B cell (primary cell): ENCODE results near the gene GRPEL2. TPM values are rescaled to one million over a fixed set of nuclear protein-coding genes. Genes with fewer than 3 reads are reported as not detected.

Experiments used
- ATAC-seq: fragments of 200-7000 bp; cut with Tn5 transposase; one replicate; pipeline ENCODE4 v1.10.0; 2021; ENCODE audit warnings: low read depth, mild to moderate bottlenecking, moderate number of reproducible peaks, moderate library complexity
- CTCF ChIA-PET: fragments of 350-600 bp; sonication (Branson Sonifier 250); formaldehyde crosslinking; loops from one replicate; lab custom pipeline; 2021; ENCODE audit warnings: antibody characterized with exemption, inconsistent platforms; lab: Charles Lee
- POLR2A ChIA-PET: fragments of 350-600 bp; sonication (Branson Sonifier 250); formaldehyde crosslinking; loops from one replicate; lab custom pipeline; 2021; ENCODE audit warnings: antibody characterized with exemption; lab: Charles Lee
- DNase-seq: peaks from one replicate; pipeline ENCODE4 v3.0.0; 2013
- H2AFZ ChIP-seq: 2 replicates; pipeline ENCODE4 v1.6.1; 2012; ENCODE audit warnings: mild to moderate bottlenecking, low read depth, low read length; ENCODE audit not compliant: insufficient read depth, poor library complexity, severe bottlenecking
- H3K27ac ChIP-seq, 2 donors: 1 replicate in 1 of 2; 2 replicates in 1 of 2; pipeline ENCODE4 v1.5.1; 2012 to 2013; ENCODE audit warnings: low read length in 2 of 2, mild to moderate bottlenecking in 2 of 2, moderate library complexity in 1 of 2
- H3K27me3 ChIP-seq, 4 experiments: fragments of 200-600 bp in 1 of 4; sonication (generic) in 1 of 4; replicated peaks in 1 of 4; 1 replicate in 2 of 4; 2 replicates in 2 of 4; pipeline versions ENCODE4 v1.6.1 to v1.7.0; 2013 to 2016; ENCODE audit warnings: low read length in 3 of 4, mild to moderate bottlenecking in 2 of 4, mixed read lengths in 1 of 4, moderate library complexity in 1 of 4; ENCODE audit not compliant: insufficient read depth in 4 of 4, control insufficient read depth in 3 of 4; ENCODE audit errors: control extremely low read depth in 1 of 4
- H3K36me3 ChIP-seq, 2 experiments: replicated peaks in 1 of 2; 1 replicate in 1 of 2; 2 replicates in 1 of 2; pipeline versions ENCODE4 v1.6.1 to v1.7.1; 2013; ENCODE audit warnings: low read length in 1 of 2; ENCODE audit not compliant: insufficient read depth in 2 of 2, control insufficient read depth in 1 of 2; ENCODE audit errors: control extremely low read depth in 1 of 2, extremely low read depth in 1 of 2
- H3K4me1 ChIP-seq, 2 donors: fragments of 200-600 bp in 1 of 2; sonication (generic) in 1 of 2; 1 replicate in 1 of 2; 2 replicates in 1 of 2; pipeline versions ENCODE4 v1.5.1 to v1.6.1; 2013 to 2017; ENCODE audit warnings: low read length in 2 of 2; ENCODE audit not compliant: control insufficient read depth in 2 of 2, insufficient read depth in 2 of 2
- H3K4me2 ChIP-seq: replicated peaks from 2 replicates; pipeline ENCODE3; 2012; ENCODE audit warnings: mild to moderate bottlenecking, low read depth, low read length; ENCODE audit not compliant: poor library complexity, severe bottlenecking
- H3K4me3 ChIP-seq, 5 experiments: fragments of 200-600 bp in 1 of 5; sonication (generic) in 1 of 5; 1 replicate in 3 of 5; 2 replicates in 2 of 5; pipeline versions ENCODE4 v1.5.1 to v1.7.0; 2011 to 2016; ENCODE audit warnings: low read length in 4 of 5, mild to moderate bottlenecking in 4 of 5, low read depth in 2 of 5, control low read depth in 1 of 5, moderate library complexity in 1 of 5; ENCODE audit not compliant: insufficient read depth in 1 of 5; ENCODE audit errors: control extremely low read depth in 1 of 5, extremely low read depth in 1 of 5
- H3K79me2 ChIP-seq: fragments of 200-600 bp; sonication (generic); one replicate; pipeline ENCODE4 v1.6.0; 2016; ENCODE audit warnings: low read length; ENCODE audit not compliant: control insufficient read depth, insufficient read depth
- H3K9ac ChIP-seq: fragments of 200-600 bp; sonication (generic); 2 replicates; pipeline ENCODE4 v1.6.1; 2017; ENCODE audit warnings: mild to moderate bottlenecking, low read length, moderate library complexity
- H3K9me3 ChIP-seq, 3 donors: one replicate each; pipeline versions ENCODE4 v1.6.1 to v1.7.1; 2013; ENCODE audit warnings: low read length in 2 of 3; ENCODE audit not compliant: control insufficient read depth in 2 of 3, insufficient read depth in 1 of 3; ENCODE audit errors: control extremely low read depth in 1 of 3
- H4K20me1 ChIP-seq: 2 replicates; pipeline ENCODE4 v1.6.0; 2012; ENCODE audit warnings: mild to moderate bottlenecking, low read length; ENCODE audit not compliant: insufficient read depth, control insufficient read depth, poor library complexity, severe bottlenecking
- H3K27ac Mint-ChIP-seq: one replicate; pipeline ENCODE4 v1.8.0; 2021; ENCODE audit warnings: mixed read lengths
- H3K27me3 Mint-ChIP-seq: one replicate; pipeline ENCODE4 v1.8.0; 2021; ENCODE audit warnings: mixed read lengths
- H3K4me1 Mint-ChIP-seq: one replicate; pipeline ENCODE4 v1.8.0; 2021; ENCODE audit warnings: mixed read lengths
- H3K4me3 Mint-ChIP-seq: one replicate; pipeline ENCODE4 v1.8.0; 2021; ENCODE audit warnings: mixed read lengths
- H3K9me3 Mint-ChIP-seq: one replicate; pipeline ENCODE4 v1.8.0; 2022; ENCODE audit warnings: mixed read lengths; ENCODE audit not compliant: insufficient read depth
- EZH2 ChIP-seq: IDR thresholded peaks from 2 replicates; pipeline ENCODE4 v1.6.1; 2012; ENCODE audit warnings: borderline replicate concordance, low read depth, mild to moderate bottlenecking, moderate library complexity, low read length; ENCODE audit not compliant: insufficient read depth, poor library complexity, severe bottlenecking
- WGBS: methylation state at CpG from one replicate; pipeline ENCODE4 v1.1.5; 2013; ENCODE audit warnings: missing lambda C conversion rate; ENCODE audit not compliant: insufficient coverage; 5-methylcytosine and 5-hydroxymethylcytosine counted together
- intact Hi-C: fragments of 100-400 bp; cut with micrococcal nuclease; formaldehyde crosslinking; loops from one replicate; pipeline ENCODE4 v1.10.0; 2022
- polyA plus RNA-seq: library from polyadenylated mRNA; depleted of rRNA; stranded (reverse); fragments of >200 nt; gene quantifications from 2 replicates; pipeline ENCODE4 v1.2.3, GENCODE V29; 2012
- total RNA-seq, 2 donors: library from RNA; stranded (reverse); fragments of 120-200 nt in 1 of 2; gene quantifications; 1 replicate in 1 of 2; 2 replicates in 1 of 2; pipeline versions ENCODE4 v1.2.3 to v1.2.4, GENCODE V29; 2013 to 2022
- TF ChIP-seq, protein P1 (sequence below): fragments of 200-600 bp; IDR thresholded peaks from one replicate; pipeline ENCODE4 v1.8.0; 2022; ENCODE audit warnings: antibody characterized with exemption, mild to moderate bottlenecking

The GRPEL2 gene
- total and polyA plus RNA-seq, 2 donors (not counting 1 experiment from before 2014, with no cell fraction given): 1.1 to 12.1 TPM

DNA sequence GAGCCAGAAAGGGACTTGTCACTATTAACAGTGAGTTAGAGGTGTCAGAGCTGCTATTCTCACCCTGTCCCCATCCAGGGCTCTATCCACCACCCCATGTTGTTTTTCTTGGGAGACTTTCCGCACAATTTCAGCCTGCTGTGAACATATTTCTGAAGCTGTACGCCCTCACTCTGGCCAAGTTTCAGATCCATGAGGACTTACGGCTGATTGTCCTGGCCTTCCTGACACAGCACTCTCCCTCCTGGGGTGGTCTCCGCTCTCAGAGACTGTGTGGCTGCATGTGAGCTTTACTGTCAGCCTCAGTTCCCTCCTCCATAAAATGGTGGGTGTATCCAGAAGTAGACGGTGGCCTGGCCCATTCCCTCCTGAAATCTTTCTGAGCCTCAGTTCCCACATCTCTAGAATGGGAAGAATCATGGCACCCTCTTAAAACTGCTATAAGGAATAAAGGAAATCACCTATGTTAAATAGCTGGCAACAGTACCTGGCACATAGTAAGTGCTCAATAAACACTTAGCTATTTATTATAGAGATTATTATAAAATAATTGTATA, 34.6 kb downstream of the GRPEL2 start:
- Mint-ChIP-seq H3K27me3 (no peaks in the 10 kb centered on the region), H3K4me1 (peaks cover 2% of the 10 kb centered on the region), H3K27ac (no peak overlapping the region), H3K9me3 (no peaks in the 10 kb centered on the region), H3K4me3 (no peak overlapping the region)
- POLR2A ChIA-PET: no interaction called here
- Histone ChIP-seq H3K27ac (no peak overlapping the region), H3K79me2 (no peaks in the 10 kb centered on the region), H3K4me1 (peaks cover 0 to 5% of the 10 kb centered on the region in 2 donors), H3K4me2 (no peak overlapping the region), H3K4me3 (no peak overlapping the region), H3K9me3 (peaks cover 0 to 3% (median 0%) of the 10 kb centered on the region in 3 donors), H3K27me3 (no peaks in the 10 kb centered on the region), H4K20me1 (no peaks in the 10 kb centered on the region), H2AFZ (no peak overlapping the region), H3K36me3 (no peaks in the 10 kb centered on the region), H3K9ac (no peak overlapping the region)
- CTCF ChIA-PET: interaction anchor here (0.6 to 7.8 kb wide), 5 partner anchors 8 to 185 kb away, joined by 3 to 67 read pairs (median 4); no protein-coding TSS in a partner anchor
- WGBS: 100% methylated on average over 3 of the region's 5 CpGs
- no peak for ATAC-seq
- intact Hi-C loops: no loop called here
- TF ChIP-seq, protein P1, sequence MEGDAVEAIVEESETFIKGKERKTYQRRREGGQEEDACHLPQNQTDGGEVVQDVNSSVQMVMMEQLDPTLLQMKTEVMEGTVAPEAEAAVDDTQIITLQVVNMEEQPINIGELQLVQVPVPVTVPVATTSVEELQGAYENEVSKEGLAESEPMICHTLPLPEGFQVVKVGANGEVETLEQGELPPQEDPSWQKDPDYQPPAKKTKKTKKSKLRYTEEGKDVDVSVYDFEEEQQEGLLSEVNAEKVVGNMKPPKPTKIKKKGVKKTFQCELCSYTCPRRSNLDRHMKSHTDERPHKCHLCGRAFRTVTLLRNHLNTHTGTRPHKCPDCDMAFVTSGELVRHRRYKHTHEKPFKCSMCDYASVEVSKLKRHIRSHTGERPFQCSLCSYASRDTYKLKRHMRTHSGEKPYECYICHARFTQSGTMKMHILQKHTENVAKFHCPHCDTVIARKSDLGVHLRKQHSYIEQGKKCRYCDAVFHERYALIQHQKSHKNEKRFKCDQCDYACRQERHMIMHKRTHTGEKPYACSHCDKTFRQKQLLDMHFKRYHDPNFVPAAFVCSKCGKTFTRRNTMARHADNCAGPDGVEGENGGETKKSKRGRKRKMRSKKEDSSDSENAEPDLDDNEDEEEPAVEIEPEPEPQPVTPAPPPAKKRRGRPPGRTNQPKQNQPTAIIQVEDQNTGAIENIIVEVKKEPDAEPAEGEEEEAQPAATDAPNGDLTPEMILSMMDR: no peak
- TF ChIP-seq EZH2: no peak
- no peak for DNase-seq

DNA sequence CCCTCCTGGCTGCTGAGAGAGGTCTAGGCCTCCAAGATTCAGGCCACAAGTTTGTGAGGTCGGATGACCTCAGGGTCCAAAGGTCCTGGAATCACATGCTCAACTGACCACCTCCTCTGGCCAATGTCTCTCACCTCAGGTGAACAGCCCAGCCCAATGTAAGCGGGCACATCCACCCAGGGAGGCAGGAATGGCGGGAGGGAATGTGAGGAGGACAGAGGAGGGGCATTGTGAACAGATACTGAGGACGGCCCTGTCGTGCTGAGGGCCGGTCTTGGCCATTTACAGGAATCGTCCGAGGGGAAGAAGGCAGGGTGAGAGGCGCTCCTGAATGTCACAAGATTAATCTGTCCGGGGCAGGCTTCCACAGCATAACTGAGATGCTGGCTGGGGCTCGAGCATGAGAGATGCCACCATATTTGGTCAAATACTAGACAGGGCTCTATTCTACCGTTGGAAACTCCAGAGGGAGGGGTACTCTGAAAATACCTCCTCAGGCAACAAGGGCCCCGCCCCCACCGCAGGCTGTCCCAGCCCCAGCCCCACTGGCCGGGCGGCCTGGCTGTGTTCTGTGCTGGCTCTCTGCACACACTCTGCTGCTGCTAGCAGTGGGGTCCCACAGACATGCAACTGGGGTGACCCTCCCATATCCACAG, 35.3 kb downstream of the GRPEL2 start:
- Mint-ChIP-seq H3K27ac (no peak overlapping the region), H3K9me3 (no peaks in the 10 kb centered on the region), H3K4me3 (no peak overlapping the region), H3K4me1 (peaks cover 2% of the 10 kb centered on the region), H3K27me3 (no peaks in the 10 kb centered on the region)
- peaks cover 0 to 5% of the 10 kb centered on the region in 2 donors for H3K4me1 ChIP-seq
- H3K27me3 ChIP-seq: no peaks in the 10 kb centered on the region
- H3K79me2 ChIP-seq: no peaks in the 10 kb centered on the region
- intact Hi-C loops: no loop called here
- ATAC-seq (no peak), DNase-seq (no peak)
- H3K4me2 ChIP-seq: no peak overlapping the region
- H4K20me1 ChIP-seq: no peaks in the 10 kb centered on the region
- no peaks in the 10 kb centered on the region for H3K36me3 ChIP-seq
- H2AFZ ChIP-seq: no peak overlapping the region
- ChIA-PET POLR2A (no interaction called here), CTCF (interaction anchor here (0.6 to 7.8 kb wide), 12 partner anchors 8 to 238 kb away, joined by 3 to 67 read pairs (median 4); partner anchors contain the start of genes CSNK1A1 and PCYOX1L)
- 86% methylated on average over 16 of the region's 16 CpGs for WGBS
- no peak overlapping the region for H3K27ac ChIP-seq
- no peak for TF ChIP-seq EZH2
- TF ChIP-seq, protein P1: no peak
- peaks cover 0 to 3% (median 0%) of the 10 kb centered on the region in 3 donors for H3K9me3 ChIP-seq
- H3K4me3 ChIP-seq: no peak overlapping the region
- H3K9ac ChIP-seq: no peak overlapping the region
